Hepatocyte (in vitro differentiated cells): Measurements from ENCODE around the gene CPM. TPM values are rescaled to one million over a fixed set of nuclear protein-coding genes. Genes with fewer than 3 reads are reported as not detected.

ENCODE experiments used
- DNase-seq: peaks from one replicate; pipeline ENCODE4 v3.0.0-alpha.2; 2016; ENCODE audit warnings: low spot score
- H2AFZ ChIP-seq: fragments of 200-600 bp; sonication (generic); 2 replicates; pipeline ENCODE4 v1.6.0; 2016; ENCODE audit warnings: antibody characterized with exemption, mild to moderate bottlenecking
- H3K27ac ChIP-seq: fragments of 200-600 bp; sonication (generic); 2 replicates; pipeline ENCODE4 v1.5.1; 2016; ENCODE audit warnings: mild to moderate bottlenecking
- H3K27me3 ChIP-seq: fragments of 200-600 bp; sonication (generic); 2 replicates; pipeline ENCODE4 v1.6.1; 2016
- H3K36me3 ChIP-seq: fragments of 200-600 bp; sonication (generic); replicated peaks from 2 replicates; pipeline ENCODE4 v1.5.1; 2016; ENCODE audit warnings: low read depth; ENCODE audit not compliant: insufficient read depth
- H3K4me1 ChIP-seq: fragments of 200-600 bp; sonication (generic); 2 replicates; pipeline ENCODE4 v1.5.1; 2016; ENCODE audit warnings: mild to moderate bottlenecking, moderate library complexity; ENCODE audit not compliant: insufficient read depth
- H3K4me2 ChIP-seq: fragments of 200-600 bp; sonication (generic); 2 replicates; pipeline ENCODE4 v1.6.0; 2016
- H3K4me3 ChIP-seq: fragments of 200-600 bp; sonication (generic); 2 replicates; pipeline ENCODE4 v1.5.1; 2016; ENCODE audit warnings: mild to moderate bottlenecking
- H3K79me2 ChIP-seq: fragments of 200-600 bp; sonication (generic); 2 replicates; pipeline ENCODE4 v1.6.0; 2017; ENCODE audit warnings: mild to moderate bottlenecking
- H3K9me2 ChIP-seq: fragments of 200-600 bp; sonication (generic); replicated peaks from 2 replicates; pipeline ENCODE4 v1.6.0; 2017; ENCODE audit warnings: mild to moderate bottlenecking; ENCODE audit not compliant: insufficient read depth
- H3K9me3 ChIP-seq: fragments of 200-600 bp; sonication (generic); 2 replicates; pipeline ENCODE4 v1.5.1; 2016; ENCODE audit warnings: low read depth, mild to moderate bottlenecking
- H4K20me1 ChIP-seq: fragments of 200-600 bp; sonication (generic); 2 replicates; pipeline ENCODE4 v1.6.0; 2016; ENCODE audit warnings: mild to moderate bottlenecking; ENCODE audit not compliant: insufficient read depth, poor library complexity, severe bottlenecking
- CTCF ChIP-seq: fragments of 200-600 bp; sonication (generic); IDR thresholded peaks from 2 replicates; pipeline ENCODE4 v1.5.1; 2016; ENCODE audit warnings: antibody characterized with exemption, mild to moderate bottlenecking; ENCODE audit not compliant: poor library complexity
- EZH2 ChIP-seq: fragments of 200-600 bp; sonication (generic); IDR thresholded peaks from 2 replicates; pipeline ENCODE4 v1.6.1; 2016; ENCODE audit warnings: antibody characterized with exemption, mild to moderate bottlenecking, borderline replicate concordance
- EZH2phosphoT487 ChIP-seq: fragments of 200-600 bp; sonication (generic); IDR thresholded peaks from one replicate; pipeline ENCODE4 v1.6.1; 2018; ENCODE audit warnings: antibody characterized with exemption, mild to moderate bottlenecking, low read depth, moderate library complexity; ENCODE audit not compliant: unreplicated experiment, severe bottlenecking
- WGBS: methylation state at CpG from one replicate; pipeline ENCODE4 v1.1.6; 2016; ENCODE audit warnings: low lambda C conversion rate; ENCODE audit errors: missing lambda C conversion rate; 5-methylcytosine and 5-hydroxymethylcytosine counted together
- polyA plus RNA-seq: library from polyadenylated mRNA; unstranded; fragments of >200 nt; fragmentation: Nextera tagmentation; extraction: Ambion mirVana; gene quantifications from 2 replicates; pipeline ENCODE4 v1.2.1, GENCODE V29; 2016
- total RNA-seq: library from RNA; depleted of rRNA; stranded (reverse); fragments of >200 nt; gene quantifications from 2 replicates; pipeline ENCODE4 v1.2.3, GENCODE V29; 2014

CPM gene
- total and polyA plus RNA-seq, 2 experiments from 2014 or later, result 26.8 to 28.0 TPM

GRCh38 chr12:68954811-68955210 is 21.8 kb upstream of the CPM start:
- H3K4me2 ChIP-seq, result no peak overlapping the region
- H3K9me2 ChIP-seq, result no peaks in the 10 kb centered on the region
- H3K4me3 ChIP-seq, result no peak overlapping the region
- no peak overlapping the region for H3K27ac ChIP-seq
- H3K4me1 ChIP-seq, result peaks cover 19% of the 10 kb centered on the region
- H4K20me1 ChIP-seq, result no peaks in the 10 kb centered on the region
- TF ChIP-seq CTCF, result no peak
- no peak for TF ChIP-seq EZH2
- no peak for TF ChIP-seq EZH2phosphoT487
- H3K9me3 ChIP-seq, result no peaks in the 10 kb centered on the region
- no peak overlapping the region for H2AFZ ChIP-seq
- WGBS, result 87% methylated on average over 7 of the region's 7 CpGs
- DNase-seq, result no peak
- no peaks in the 10 kb centered on the region for H3K36me3 ChIP-seq
- no peaks in the 10 kb centered on the region for H3K27me3 ChIP-seq
- no peaks in the 10 kb centered on the region for H3K79me2 ChIP-seq

GRCh38 chr12:68953536-68953935 is 20.6 kb upstream of the CPM start:
- 74% methylated on average over 2 of the region's 2 CpGs for WGBS
- H3K36me3 ChIP-seq, result no peaks in the 10 kb centered on the region
- H2AFZ ChIP-seq, result no peak overlapping the region
- peaks cover 16% of the 10 kb centered on the region for H3K4me1 ChIP-seq
- H3K27me3 ChIP-seq, result no peaks in the 10 kb centered on the region
- no peak overlapping the region for H3K4me2 ChIP-seq
- no peaks in the 10 kb centered on the region for H3K9me2 ChIP-seq
- H4K20me1 ChIP-seq, result no peaks in the 10 kb centered on the region
- H3K79me2 ChIP-seq, result no peaks in the 10 kb centered on the region
- no peak overlapping the region for H3K4me3 ChIP-seq
- H3K27ac ChIP-seq, result no peak overlapping the region
- no peak for DNase-seq
- no peak for TF ChIP-seq EZH2
- TF ChIP-seq CTCF, result no peak
- TF ChIP-seq EZH2phosphoT487, result no peak
- no peaks in the 10 kb centered on the region for H3K9me3 ChIP-seq

GRCh38 chr12:68951652-68952051 is 18.7 kb upstream of the CPM start:
- Histone ChIP-seq H3K9me3 (no peaks in the 10 kb centered on the region), H4K20me1 (no peaks in the 10 kb centered on the region), H3K4me2 (no peak overlapping the region), H3K4me3 (no peak overlapping the region), H3K27ac (peak overlapping the region; percentile 48), H3K4me1 (peaks cover 16% of the 10 kb centered on the region), H3K79me2 (no peaks in the 10 kb centered on the region), H3K36me3 (no peaks in the 10 kb centered on the region), H3K9me2 (no peaks in the 10 kb centered on the region), H3K27me3 (no peaks in the 10 kb centered on the region), H2AFZ (no peak overlapping the region)
- peak; percentile 56 for DNase-seq
- TF ChIP-seq EZH2 (no peak), CTCF (no peak), EZH2phosphoT487 (no peak)
- WGBS, result 86% methylated on average over 6 of the region's 6 CpGs

GRCh38 chr12:68950511-68950910 is 17.5 kb upstream of the CPM start:
- no peak overlapping the region for H3K4me3 ChIP-seq
- DNase-seq, result no peak
- no peak overlapping the region for H3K4me2 ChIP-seq
- no peaks in the 10 kb centered on the region for H3K9me3 ChIP-seq
- no peaks in the 10 kb centered on the region for H3K36me3 ChIP-seq
- no peaks in the 10 kb centered on the region for H3K27me3 ChIP-seq
- 88% methylated on average over 4 of the region's 4 CpGs for WGBS
- H3K4me1 ChIP-seq, result peaks cover 16% of the 10 kb centered on the region
- no peaks in the 10 kb centered on the region for H3K9me2 ChIP-seq
- H4K20me1 ChIP-seq, result no peaks in the 10 kb centered on the region
- no peak overlapping the region for H3K27ac ChIP-seq
- no peaks in the 10 kb centered on the region for H3K79me2 ChIP-seq
- TF ChIP-seq EZH2, result no peak
- no peak for TF ChIP-seq EZH2phosphoT487
- no peak for TF ChIP-seq CTCF
- no peak overlapping the region for H2AFZ ChIP-seq
